ENCODE data around the gene NFYC. TPM values are rescaled to one million over a fixed set of nuclear protein-coding genes. Genes with fewer than 3 reads are reported as not detected.

The NFYC gene
- total RNA-seq, 1 experiment from 2014 or later, result 63.3 TPM

DNA sequence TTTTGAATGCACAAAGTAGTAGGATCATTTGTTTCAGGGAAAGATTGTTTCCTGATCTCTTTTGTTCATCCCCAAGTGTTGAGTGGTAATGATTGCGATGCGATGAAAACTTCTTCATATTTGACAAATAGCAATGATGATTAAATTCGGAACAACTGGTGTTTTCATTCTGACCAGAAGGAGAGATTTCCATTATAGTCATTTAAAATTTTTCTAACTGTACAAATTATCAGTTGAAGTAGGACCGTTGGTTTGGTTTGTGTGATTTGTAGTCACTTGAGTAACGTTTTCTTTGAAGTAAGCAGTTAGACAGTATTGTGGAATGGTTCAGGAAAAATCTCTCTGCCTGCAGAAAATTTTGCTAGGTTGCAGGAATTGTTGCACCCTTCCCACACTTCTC lies 5.9 kb downstream of the NFYC start:
- Histone ChIP-seq H3K27ac (ENCODE audit: low read depth, low read length) (no peak overlapping the region), H4K20me1 (ENCODE audit: insufficient read depth) (no peaks in the 10 kb centered on the region), H3K9me2 (ENCODE audit: insufficient read depth) (no peaks in the 10 kb centered on the region), H3K4me1 (ENCODE audit: control insufficient read depth in 1 of 2, insufficient read depth in 2 of 2, low read length in 2 of 2) (peaks cover 9 to 28% of the 10 kb centered on the region in 2 experiments), H3K4me2 (ENCODE audit: low read length) (no peak overlapping the region), H3K9me3 (ENCODE audit: control insufficient read depth in 1 of 2, insufficient read depth in 1 of 2, low read depth in 1 of 2, low read length in 2 of 2) (no peaks in the 10 kb centered on the region), H3K4me3 (replicated peaks in 1 of 2; ENCODE audit: low read depth in 1 of 2, low read length in 2 of 2) (no peak overlapping the region), H3K9ac (ENCODE audit: low read length) (no peak overlapping the region), H3K36me3 (ENCODE audit: control insufficient read depth in 1 of 2, insufficient read depth in 2 of 2, low read length in 2 of 2) (no peaks in the 10 kb centered on the region), H2AFZ (ENCODE audit: low read depth, low read length, poor library complexity, severe bottlenecking) (no peak overlapping the region), H3K79me2 (ENCODE audit: insufficient read depth, low read length) (peaks cover 100% of the 10 kb centered on the region), H3K27me3 (ENCODE audit: insufficient read depth, low read length) (no peaks in the 10 kb centered on the region)
- BruUV-seq (replicated peaks), result no TSS peak
- DNase-seq (ENCODE audit: low read depth, low spot score) (no peak), ATAC-seq (no peak)
- ChIA-PET RAD21 (ENCODE audit: low non-redundant PET in 1 of 2, low total read pairs in 2 of 2, uncharacterized antibody in 2 of 2, unreplicated experiment in 2 of 2) (no interaction called here), CTCF (no interaction called here), POLR2A (no interaction called here)
- TF ChIP-seq, protein P1, sequence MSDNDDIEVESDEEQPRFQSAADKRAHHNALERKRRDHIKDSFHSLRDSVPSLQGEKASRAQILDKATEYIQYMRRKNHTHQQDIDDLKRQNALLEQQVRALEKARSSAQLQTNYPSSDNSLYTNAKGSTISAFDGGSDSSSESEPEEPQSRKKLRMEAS (IDR thresholded peaks at IDR 0.05), result no peak
- TF ChIP-seq JUND (IDR thresholded peaks at IDR 0.05), result no peak
- TF ChIP-seq CEBPB (IDR thresholded peaks at IDR 0.05; ENCODE audit: low read depth), result no peak
- TF ChIP-seq TCF7L2 (IDR thresholded peaks at IDR 0.05; ENCODE audit: borderline replicate concordance, extremely low read depth, insufficient read depth, insufficient read length), result no peak
- no peak for TF ChIP-seq RAD21 (IDR thresholded peaks at IDR 0.05; ENCODE audit: low read depth)
- no peak for TF ChIP-seq POLR2A (IDR thresholded peaks at IDR 0.05; ENCODE audit: borderline replicate concordance, extremely low read depth, insufficient read depth, insufficient read length)
- TF ChIP-seq SP1 (IDR thresholded peaks at IDR 0.05; ENCODE audit: low read depth), result no peak
- no peak for TF ChIP-seq ZBTB33 (IDR thresholded peaks at IDR 0.05; ENCODE audit: extremely low read depth, insufficient replicate concordance, low read length)
- no peak for TF ChIP-seq EZH2 (IDR thresholded peaks at IDR 0.05)
- TF ChIP-seq EZH2phosphoT487 (IDR thresholded peaks at IDR 0.05; ENCODE audit: borderline replicate concordance), result no peak
- TF ChIP-seq ELF1 (IDR thresholded peaks at IDR 0.05; ENCODE audit: borderline replicate concordance, low read depth), result no peak
- no peak for TF ChIP-seq CTCF (IDR thresholded peaks at IDR 0.05 in 2 of 3, conservative IDR thresholded peaks at IDR 0.05 in 1 of 3; ENCODE audit: borderline replicate concordance in 1 of 3, insufficient read depth in 1 of 3, low read depth in 2 of 3, low read length in 2 of 3)
- TF ChIP-seq POLR2AphosphoS5 (IDR thresholded peaks at IDR 0.05; ENCODE audit: low read depth, low read length), result no peak
- no peak for TF ChIP-seq SIN3A (IDR thresholded peaks at IDR 0.05; ENCODE audit: low read depth)
- no peak for TF ChIP-seq SRF (IDR thresholded peaks at IDR 0.05; ENCODE audit: low read depth)
- intact Hi-C loops (cut with micrococcal nuclease), result no loop called here
